SIG-M5 treated with dmso at 0.1 percent for 504 hours (cell line): Measurements from ENCODE around the gene SCAANT1.

ENCODE experiments used
- DNase-seq: peaks from one replicate; lab custom pipeline; 2025; ENCODE audit not compliant: unreplicated experiment; lab: John Stamatoyannopoulos, UW

Gene SCAANT1

GRCh38 chr3:63911873-63912767, at the start of gene SCAANT1:
Gene SCAANT1 (minus strand): TSS chr3:63912383.
- peak; percentile 96 for DNase-seq

- DNase-seq = peak; percentile 56
Observed at GRCh38 chr3:63961891-63962290, 49.7 kb upstream of the SCAANT1 start.

- no peak for DNase-seq
Observed at GRCh38 chr3:63960048-63960711, 48.0 kb upstream of the SCAANT1 start.

- DNase-seq = no peak
Observed at GRCh38 chr3:63959146-63959545, 47.0 kb upstream of the SCAANT1 start.

GRCh38 chr3:63955830-63956545, 43.8 kb upstream of the SCAANT1 start:
- no peak for DNase-seq

GRCh38 chr3:63955036-63955650, 43.0 kb upstream of the SCAANT1 start:
- DNase-seq = no peak

GRCh38 chr3:63954182-63954581, 42.0 kb upstream of the SCAANT1 start:
- no peak for DNase-seq

- no peak for DNase-seq
Observed at GRCh38 chr3:63952248-63952594, 40.0 kb upstream of the SCAANT1 start.

- DNase-seq = no peak
Observed at GRCh38 chr3:63951492-63952247, 39.5 kb upstream of the SCAANT1 start.

- no peak for DNase-seq
Observed at GRCh38 chr3:63950698-63951097, 38.5 kb upstream of the SCAANT1 start.

GRCh38 chr3:63949005-63949404, 36.8 kb upstream of the SCAANT1 start:
- no peak for DNase-seq

GRCh38 chr3:63947594-63947993, 35.4 kb upstream of the SCAANT1 start:
- no peak for DNase-seq

- DNase-seq = no peak
Observed at GRCh38 chr3:63946753-63947152, 34.6 kb upstream of the SCAANT1 start.

- no peak for DNase-seq
Observed at GRCh38 chr3:63945558-63946096, 33.4 kb upstream of the SCAANT1 start.

GRCh38 chr3:63943678-63944077, 31.5 kb upstream of the SCAANT1 start:
- DNase-seq = no peak

GRCh38 chr3:63942528-63942927, 30.3 kb upstream of the SCAANT1 start:
- no peak for DNase-seq

- peak; percentile 47 for DNase-seq
Observed at GRCh38 chr3:63940389-63940757, 28.2 kb upstream of the SCAANT1 start.

GRCh38 chr3:63937661-63938651, 25.8 kb upstream of the SCAANT1 start:
- peak; percentile 96 for DNase-seq

GRCh38 chr3:63936925-63937324, 24.7 kb upstream of the SCAANT1 start:
- no peak for DNase-seq
